Kidney epithelial cell (primary cell): ENCODE results near the gene AOPEP. TPM values are rescaled to one million over a fixed set of nuclear protein-coding genes. Genes with fewer than 3 reads are reported as not detected.

Experiments used
- DNase-seq: peaks from one replicate; pipeline ENCODE4 v3.0.0-alpha.2; 2010; ENCODE audit warnings: low read depth
- H3K27me3 ChIP-seq: 2 replicates; pipeline ENCODE4 v1.6.0; 2011; ENCODE audit warnings: low read length; ENCODE audit not compliant: control insufficient read depth, insufficient read depth
- H3K36me3 ChIP-seq: 2 replicates; pipeline ENCODE4 v1.5.1; 2011; ENCODE audit warnings: low read length; ENCODE audit not compliant: control insufficient read depth, insufficient read depth
- H3K4me3 ChIP-seq: 2 replicates; pipeline ENCODE4 v1.5.1; 2011; ENCODE audit warnings: low read depth, mild to moderate bottlenecking, control low read depth, low read length
- CTCF ChIP-seq: IDR thresholded peaks from 2 replicates; pipeline ENCODE4 v1.5.1; 2011; ENCODE audit warnings: mild to moderate bottlenecking, moderate library complexity, low read length, control low read depth, inconsistent platforms; ENCODE audit not compliant: insufficient read depth, poor library complexity, severe bottlenecking
- total RNA-seq: library from RNA; depleted of rRNA; stranded (reverse); fragments of >200 nt; gene quantifications from 2 replicates; pipeline ENCODE4 v1.2.3, GENCODE V29; 2015

Gene AOPEP
- total RNA-seq, 1 donor from 2014 or later, result 17.4 TPM

GRCh38 chr9:95075700-95076099, 349.2 kb downstream of the AOPEP start:
- Histone ChIP-seq H3K27me3 (no peaks in the 10 kb centered on the region), H3K36me3 (peaks cover 1% of the 10 kb centered on the region), H3K4me3 (no peak overlapping the region)
- TF ChIP-seq CTCF, result no peak
- DNase-seq, result no peak

GRCh38 chr9:95076696-95077052, 350.2 kb downstream of the AOPEP start:
- no peak for DNase-seq
- Histone ChIP-seq H3K36me3 (peaks cover 1% of the 10 kb centered on the region), H3K4me3 (no peak overlapping the region), H3K27me3 (no peaks in the 10 kb centered on the region)
- no peak for TF ChIP-seq CTCF

- DNase-seq, result no peak
- Histone ChIP-seq H3K27me3 (no peaks in the 10 kb centered on the region), H3K36me3 (peaks cover 2% of the 10 kb centered on the region), H3K4me3 (no peak overlapping the region)
- TF ChIP-seq CTCF, result no peak
Measured at GRCh38 chr9:95077053-95077765, 350.7 kb downstream of the AOPEP start.

- no peak for DNase-seq
- Histone ChIP-seq H3K36me3 (peaks cover 3% of the 10 kb centered on the region), H3K27me3 (no peaks in the 10 kb centered on the region), H3K4me3 (no peak overlapping the region)
- TF ChIP-seq CTCF, result no peak
Measured at GRCh38 chr9:95077766-95078370, 351.4 kb downstream of the AOPEP start.

GRCh38 chr9:95078511-95078910, 352.0 kb downstream of the AOPEP start:
- Histone ChIP-seq H3K36me3 (peaks cover 8% of the 10 kb centered on the region), H3K27me3 (no peaks in the 10 kb centered on the region), H3K4me3 (no peak overlapping the region)
- no peak for DNase-seq
- no peak for TF ChIP-seq CTCF

GRCh38 chr9:95078939-95079338, 352.4 kb downstream of the AOPEP start:
- no peak overlapping the region for H3K4me3 ChIP-seq
- peaks cover 8% of the 10 kb centered on the region for H3K36me3 ChIP-seq
- no peak for DNase-seq

More at GRCh38 chr9:95078939-95079338, 352.4 kb downstream of the AOPEP start:
- H3K27me3 ChIP-seq, result no peaks in the 10 kb centered on the region
- peak; percentile 13 for TF ChIP-seq CTCF
